HepG2 (cell line): ENCODE measurements around the gene F2RL3. TPM values are rescaled to one million over a fixed set of nuclear protein-coding genes. Genes with fewer than 3 reads are reported as not detected.

Source experiments
- ATAC-seq: fragments of 200-7000 bp; cut with Tn5 transposase; 3 replicates; pipeline ENCODE4 v1.9.1; 2020; ENCODE audit warnings: mild to moderate bottlenecking, moderate library complexity
- BruUV-seq: library from RNA; stranded (reverse); fragments of 400-500 nt; replicated peaks from 2 replicates; lab custom pipeline; 2021; lab: Mats Ljungman, UMichigan
- CTCF ChIA-PET: fragments of 300-600 bp; formaldehyde crosslinking; extraction: SDS; loops from one replicate; lab custom pipeline; 2021; ENCODE audit warnings: low total read pairs, inconsistent platforms, low intra/inter-chr PET ratio; lab: Yijun Ruan, JAX
- POLR2A ChIA-PET: fragments of 350-600 bp; sonication (Branson Sonifier 250); formaldehyde crosslinking; loops from one replicate; lab custom pipeline; 2020; ENCODE audit warnings: antibody characterized with exemption, inconsistent platforms; lab: Yijun Ruan, JAX
- DNase-seq: peaks from one replicate; pipeline ENCODE4 v3.0.0-alpha.2; 2015; ENCODE audit warnings: low spot score
- FAIRE-seq: peaks from 3 replicates; lab custom pipeline; 2011; peaks lifted over from hg19 to GRCh38; lab: Jason Lieb, UNC
- H2AFZ ChIP-seq: one replicate; pipeline ENCODE4 v1.6.1; 2011; ENCODE audit warnings: low read length, inconsistent platforms
- H3K27ac ChIP-seq: fragments of 300-600 bp; 3 replicates; pipeline ENCODE4 v1.8.0; 2011; ENCODE audit warnings: mixed run types, mild to moderate bottlenecking, mixed read lengths, low read length, inconsistent platforms; ENCODE audit not compliant: insufficient read depth; ENCODE audit errors: extremely low read length
- H3K27me3 ChIP-seq, 2 experiments: fragments of 200-600 bp in 1 of 2; 2 replicates in 1 of 2; 3 replicates in 1 of 2; pipeline versions ENCODE4 v1.6.0 to v1.8.0; 2011; ENCODE audit warnings: low read length in 2 of 2, mild to moderate bottlenecking in 2 of 2, moderate library complexity in 2 of 2, inconsistent platforms in 1 of 2; ENCODE audit not compliant: insufficient read depth in 2 of 2, control insufficient read depth in 1 of 2
- H3K36me3 ChIP-seq, 2 experiments: fragments of 200-600 bp in 1 of 2; replicated peaks in 1 of 2; 2 replicates in 1 of 2; 3 replicates in 1 of 2; pipeline versions ENCODE4 v1.5.1 to v1.8.0; 2011; ENCODE audit warnings: low read length in 2 of 2, inconsistent platforms in 1 of 2; ENCODE audit not compliant: insufficient read depth in 2 of 2, control insufficient read depth in 1 of 2
- H3K4me1 ChIP-seq: 2 replicates; pipeline ENCODE4 v1.5.1; 2012; ENCODE audit warnings: low read length, inconsistent platforms; ENCODE audit not compliant: insufficient read depth
- H3K4me2 ChIP-seq: 2 replicates; pipeline ENCODE4 v1.6.0; 2011; ENCODE audit warnings: low read depth, low read length, inconsistent platforms
- H3K4me3 ChIP-seq, 3 experiments: fragments of 200-600 bp in 1 of 3; sonication (generic), shearing (Covaris generic) in 1 of 3; replicated peaks in 1 of 3; 2 replicates each; pipeline ENCODE4 v1.5.1; 2011 to 2016; ENCODE audit warnings: low read length in 3 of 3, inconsistent platforms in 2 of 3, low read depth in 2 of 3, mild to moderate bottlenecking in 2 of 3, control low read depth in 1 of 3, mixed read lengths in 1 of 3; ENCODE audit not compliant: insufficient read depth in 1 of 3
- H3K79me2 ChIP-seq: one replicate; pipeline ENCODE4 v1.6.1; 2011; ENCODE audit warnings: low read length, inconsistent platforms; ENCODE audit not compliant: insufficient read depth
- H3K9ac ChIP-seq: 2 replicates; pipeline ENCODE4 v1.6.0; 2011; ENCODE audit warnings: mild to moderate bottlenecking, low read depth, low read length, inconsistent platforms; ENCODE audit not compliant: insufficient read depth
- H3K9me3 ChIP-seq: 2 replicates; pipeline ENCODE4 v1.5.1; 2012; ENCODE audit warnings: mild to moderate bottlenecking, low read length
- H4K20me1 ChIP-seq: 2 replicates; pipeline ENCODE4 v1.6.0; 2011; ENCODE audit warnings: inconsistent platforms, mild to moderate bottlenecking, low read length, moderate library complexity; ENCODE audit not compliant: insufficient read depth
- GTF2F1 ChIP-seq: fragments of 150-350 bp; IDR thresholded peaks from 2 replicates; pipeline ENCODE4 v1.6.1; 2014; ENCODE audit warnings: low read length
- SUZ12 ChIP-seq: fragments of 150-350 bp; IDR thresholded peaks from 2 replicates; pipeline ENCODE4 v1.6.1; 2014; ENCODE audit warnings: low read depth, low read length
- TERF1 ChIP-seq: sonication (generic); formaldehyde crosslinking; IDR thresholded peaks from 2 replicates; pipeline ENCODE4 v1.8.0; 2022; ENCODE audit warnings: mild to moderate bottlenecking, missing genetic modification reagents, moderate library complexity
- TIGD3 ChIP-seq: sonication (generic); formaldehyde crosslinking; IDR thresholded peaks from 2 replicates; pipeline ENCODE4 v1.5.1; 2020; ENCODE audit warnings: mild to moderate bottlenecking, missing genetic modification reagents, borderline replicate concordance
- ZHX2 ChIP-seq, 2 experiments: sonication (generic) in 1 of 2; formaldehyde crosslinking in 1 of 2; IDR thresholded peaks; 2 replicates each; pipeline versions ENCODE4 v1.6.1 to v1.9.0; 2014 to 2022; ENCODE audit warnings: antibody characterized with exemption in 1 of 2, borderline replicate concordance in 1 of 2, inconsistent platforms in 1 of 2, low read depth in 1 of 2, missing genetic modification reagents in 1 of 2
- ZNF33B ChIP-seq: sonication (generic); formaldehyde crosslinking; IDR thresholded peaks from 2 replicates; pipeline ENCODE4 v1.5.1; 2020; ENCODE audit warnings: mild to moderate bottlenecking, missing genetic modification reagents
- WGBS: methylation state at CpG from one replicate; pipeline ENCODE4 v1.1.6; 2017; ENCODE audit warnings: low lambda C conversion rate; 5-methylcytosine and 5-hydroxymethylcytosine counted together
- in situ Hi-C: cut with HindIII; loops from 2 replicates; pipeline ENCODE4 v1.10.0; 2017; ENCODE audit warnings: low pct_unique_long_range_greater_than_20kb; ENCODE audit not compliant: extremely low pct_ligation_motif_present
- intact Hi-C: fragments of 100-400 bp; cut with micrococcal nuclease; formaldehyde crosslinking; loops from one replicate; pipeline ENCODE4 v1.10.0; 2022; ENCODE audit not compliant: unreplicated experiment
- polyA plus RNA-seq, 8 experiments: library from polyadenylated mRNA; depleted of rRNA in 3 of 8; stranded (reverse) in 7 of 8; unstranded in 1 of 8; fragments of >200 nt; fragmentation: Illumina TruSeq in 4 of 8; extraction: Trizol in 4 of 8; gene quantifications; 2 replicates each; pipeline versions ENCODE4 v1.2.1 to v1.2.3, GENCODE V29; 2011 to 2016; ENCODE audit warnings: low read depth in 4 of 8, missing spikeins in 1 of 8, mixed read lengths in 1 of 8; ENCODE audit not compliant: insufficient read depth in 1 of 8
- total RNA-seq, 5 experiments: library from RNA; depleted of rRNA; stranded (reverse); fragments of >200 nt; fragmentation: Illumina TruSeq; extraction: Trizol; gene quantifications; 2 replicates each; pipeline ENCODE4 v1.2.3, GENCODE V29; 2016; ENCODE audit warnings: low read depth in 1 of 5
- TF ChIP-seq, protein P1 (sequence below): sonication (generic); formaldehyde crosslinking; IDR thresholded peaks from 2 replicates; pipeline ENCODE4 v1.4.0; 2020; ENCODE audit warnings: missing genetic modification reagents, borderline replicate concordance

Gene F2RL3
- total and polyA plus RNA-seq, 2 of the 13 experiments (the other 11 are each of a cell fraction or from before 2014, with no cell fraction given): not detected

DNA sequence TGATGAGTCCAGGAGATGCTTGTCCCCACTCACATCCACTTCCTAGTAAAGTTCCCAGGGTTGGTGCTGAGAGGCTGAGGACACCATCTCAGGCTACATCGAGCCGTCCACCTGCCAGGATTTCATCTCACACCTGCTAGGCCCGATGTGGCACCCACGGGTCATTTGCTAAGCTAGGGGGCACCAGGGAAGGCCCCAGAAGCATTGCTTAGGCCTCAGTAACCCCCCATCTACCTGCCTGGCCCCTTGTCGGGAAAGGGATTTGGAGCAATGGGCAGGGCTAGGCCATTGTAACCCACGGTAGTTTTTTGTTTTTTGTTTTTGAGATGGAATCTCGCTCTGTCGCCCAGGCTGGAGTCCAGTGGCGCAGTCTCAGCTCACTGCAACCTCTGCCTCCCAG, 51.8 kb downstream of the F2RL3 start:
- POLR2A ChIA-PET: no interaction called here
- DNase-seq (no peak), FAIRE-seq (no peak), ATAC-seq (no peak)
- Histone ChIP-seq H3K4me2 (no peak overlapping the region), H3K27ac (no peak overlapping the region), H3K4me1 (no peaks in the 10 kb centered on the region), H3K4me3 (no peak overlapping the region), H3K27me3 (peaks cover 0 to 2% of the 10 kb centered on the region in 2 experiments; a peak in 2 of 5 replicates), H3K36me3 (no peaks in the 10 kb centered on the region), H3K9ac (no peak overlapping the region), H3K9me3 (no peaks in the 10 kb centered on the region), H3K79me2 (no peaks in the 10 kb centered on the region), H4K20me1 (no peaks in the 10 kb centered on the region), H2AFZ (no peak overlapping the region)
- 23% methylated on average over 8 of the region's 9 CpGs for WGBS
- intact Hi-C loops: loop anchor here (5.0 kb wide), 1 partner anchor 217 kb away; no protein-coding TSS in a partner anchor
- CTCF ChIA-PET: no interaction called here
- TF ChIP-seq GTF2F1 (no peak), TERF1 (CRISPR knock-in tag) (no peak), TIGD3 (CRISPR knock-in tag) (no peak), SUZ12 (no peak), ZHX2 (IDR thresholded peaks at IDR 0.05; ENCODE audit: low read depth) (no peak), ZHX2 (CRISPR knock-in tag; IDR thresholded peaks at IDR 0.05; ENCODE audit: borderline replicate concordance) (no peak), ZNF33B (CRISPR knock-in tag) (no peak)
- TF ChIP-seq, protein P1, sequence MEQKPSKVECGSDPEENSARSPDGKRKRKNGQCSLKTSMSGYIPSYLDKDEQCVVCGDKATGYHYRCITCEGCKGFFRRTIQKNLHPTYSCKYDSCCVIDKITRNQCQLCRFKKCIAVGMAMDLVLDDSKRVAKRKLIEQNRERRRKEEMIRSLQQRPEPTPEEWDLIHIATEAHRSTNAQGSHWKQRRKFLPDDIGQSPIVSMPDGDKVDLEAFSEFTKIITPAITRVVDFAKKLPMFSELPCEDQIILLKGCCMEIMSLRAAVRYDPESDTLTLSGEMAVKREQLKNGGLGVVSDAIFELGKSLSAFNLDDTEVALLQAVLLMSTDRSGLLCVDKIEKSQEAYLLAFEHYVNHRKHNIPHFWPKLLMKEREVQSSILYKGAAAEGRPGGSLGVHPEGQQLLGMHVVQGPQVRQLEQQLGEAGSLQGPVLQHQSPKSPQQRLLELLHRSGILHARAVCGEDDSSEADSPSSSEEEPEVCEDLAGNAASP (CRISPR knock-in tag): no peak
- in situ Hi-C loops: no loop called here
- no TSS peak for BruUV-seq
